Spleen (tissue), 11 donors: ENCODE measurements around the gene GLIPR1. TPM values are rescaled to one million over a fixed set of nuclear protein-coding genes. Genes with fewer than 3 reads are reported as not detected.

Experiments used
- DNase-seq: peaks from one replicate; pipeline ENCODE4 v3.0.0-alpha.2; 2020
- H3K27ac ChIP-seq, 8 donors: fragments of 200-600 bp; sonication (generic) in 7 of 8; 1 replicate in 4 of 8; 2 replicates in 4 of 8; pipeline versions ENCODE4 v1.5.0 to v1.8.0; 2016 to 2021; ENCODE audit warnings: inconsistent platforms in 4 of 8, mild to moderate bottlenecking in 4 of 8, moderate library complexity in 1 of 8
- H3K27me3 ChIP-seq, 7 donors: fragments of 200-600 bp; sonication (generic) in 6 of 7; replicated peaks in 1 of 7; 1 replicate in 4 of 7; 2 replicates in 3 of 7; pipeline versions ENCODE4 v1.5.0 to v1.8.0; 2016 to 2021; ENCODE audit warnings: inconsistent platforms in 3 of 7, mild to moderate bottlenecking in 1 of 7
- H3K36me3 ChIP-seq, 6 donors: fragments of 200-600 bp; sonication (generic) in 5 of 6; 1 replicate in 4 of 6; 2 replicates in 2 of 6; pipeline versions ENCODE4 v1.5.0 to v1.8.0; 2016 to 2021; ENCODE audit warnings: inconsistent platforms in 2 of 6
- H3K4me1 ChIP-seq, 6 donors: fragments of 200-600 bp; sonication (generic) in 5 of 6; 1 replicate in 3 of 6; 2 replicates in 3 of 6; pipeline versions ENCODE4 v1.5.0 to v1.8.0; 2016 to 2021; ENCODE audit warnings: inconsistent platforms in 3 of 6
- H3K4me3 ChIP-seq, 8 donors: fragments of 200-600 bp; sonication (generic) in 7 of 8; 1 replicate in 4 of 8; 2 replicates in 4 of 8; pipeline versions ENCODE4 v1.5.0 to v1.8.0; 2016 to 2021; ENCODE audit warnings: inconsistent platforms in 4 of 8, mild to moderate bottlenecking in 4 of 8, moderate library complexity in 2 of 8
- H3K9me3 ChIP-seq, 8 donors: fragments of 200-600 bp; sonication (generic) in 7 of 8; 1 replicate in 4 of 8; 2 replicates in 4 of 8; pipeline versions ENCODE4 v1.5.0 to v1.8.0; 2016 to 2021; ENCODE audit warnings: inconsistent platforms in 4 of 8
- POLR2A ChIP-seq, 3 donors: fragments of 450-650 bp; IDR thresholded peaks; one replicate each; pipeline ENCODE4 v1.5.1; 2017; ENCODE audit warnings: antibody characterized with exemption in 3 of 3, mild to moderate bottlenecking in 1 of 3
- POLR2AphosphoS5 ChIP-seq, 3 donors: sonication (generic); formaldehyde crosslinking; IDR thresholded peaks; one replicate each; pipeline ENCODE4 v1.5.1; 2017; ENCODE audit warnings: antibody characterized with exemption in 3 of 3
- WGBS, 5 donors: extraction: QIAGEN DNeasy Blood & Tissue Kit in 3 of 5; methylation state at CpG; one replicate each; pipeline versions ENCODE4 v1.1.5 to v1.1.7; 2013 to 2018; 5-methylcytosine and 5-hydroxymethylcytosine counted together
- intact Hi-C: fragments of 100-400 bp; cut with DNase I; formaldehyde crosslinking; loops from one replicate; pipeline ENCODE4 v1.15.0; 2023; ENCODE audit warnings: low total_unique reads
- polyA plus RNA-seq, 3 donors: library from polyadenylated mRNA; stranded (reverse); fragments of 200-250 nt; gene quantifications; one replicate each; pipeline ENCODE4 v1.2.1, GENCODE V29; 2013
- total RNA-seq, 7 donors: library from RNA; depleted of rRNA in 3 of 7; stranded (reverse); fragments of >200 nt in 3 of 7; fragmentation: NEBNext Ultra II Directional in 4 of 7; extraction: Animal tissue kit (Norgen Biotek cat#: 25700) in 4 of 7; gene quantifications; one replicate each; pipeline versions ENCODE4 v1.1.0 to v1.2.1, GENCODE V29; 2016 to 2021
- TF ChIP-seq, protein P1 (sequence below), 11 experiments: fragments of 200-600 bp in 7 of 11; fragments of 450-650 bp in 4 of 11; sonication (generic) in 4 of 11; IDR thresholded peaks in 8 of 11; conservative IDR thresholded peaks in 3 of 11; 1 replicate in 7 of 11; 2 replicates in 4 of 11; pipeline versions ENCODE4 v1.4.0 to v1.8.0; 2016 to 2021; ENCODE audit warnings: antibody characterized with exemption in 11 of 11, inconsistent platforms in 4 of 11, mild to moderate bottlenecking in 1 of 11
- donor health status: healthy with polysubstance abuse.
- donor health status: DM: no; HTN: no; CAD: no; lungs with moderate emphysema.
- donor health status: DM: no; HTN: no; CAD: no.
- donor health status: Bipolar disorder and iron deficiency.
- donor health status: healthy.
- donor health status: DM: no; HTN: no; CAD: no.
- donor health status: DM: yes; HTN: yes; CAD: no.

GLIPR1 gene
- total and polyA plus RNA-seq, 10 donors = 11.7 to 72.6 (median 54.7) TPM

DNA sequence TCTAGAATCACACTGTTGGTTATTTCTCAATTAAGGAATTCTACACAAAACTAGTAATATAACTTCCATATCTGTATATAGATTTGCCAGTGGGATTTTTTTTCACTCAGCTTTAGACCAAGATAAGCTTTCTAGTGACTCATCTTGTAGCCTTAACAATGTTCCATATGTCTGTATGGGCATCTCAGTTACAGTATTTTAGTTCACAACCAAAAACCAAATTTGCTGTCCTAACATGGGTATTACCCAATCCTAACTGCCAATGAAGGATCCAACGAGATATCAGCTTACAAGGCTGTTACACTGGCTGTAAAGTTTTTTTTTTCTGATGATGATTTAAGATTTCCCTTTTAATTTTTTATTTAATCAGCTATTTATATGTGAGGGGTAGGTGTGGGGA, 62.4 kb downstream of the GLIPR1 start:
- Histone ChIP-seq H3K4me3 (no peak overlapping the region), H3K27ac (no peak overlapping the region), H3K36me3 (no peaks in the 10 kb centered on the region), H3K4me1 (no peaks in the 10 kb centered on the region), H3K27me3 (no peaks in the 10 kb centered on the region), H3K9me3 (no peaks in the 10 kb centered on the region)
- WGBS, 5 donors = 40 to 75% (median 62%) methylated on average over 1 of the region's 1 CpG
- DNase-seq = no peak
- TF ChIP-seq, protein P1, sequence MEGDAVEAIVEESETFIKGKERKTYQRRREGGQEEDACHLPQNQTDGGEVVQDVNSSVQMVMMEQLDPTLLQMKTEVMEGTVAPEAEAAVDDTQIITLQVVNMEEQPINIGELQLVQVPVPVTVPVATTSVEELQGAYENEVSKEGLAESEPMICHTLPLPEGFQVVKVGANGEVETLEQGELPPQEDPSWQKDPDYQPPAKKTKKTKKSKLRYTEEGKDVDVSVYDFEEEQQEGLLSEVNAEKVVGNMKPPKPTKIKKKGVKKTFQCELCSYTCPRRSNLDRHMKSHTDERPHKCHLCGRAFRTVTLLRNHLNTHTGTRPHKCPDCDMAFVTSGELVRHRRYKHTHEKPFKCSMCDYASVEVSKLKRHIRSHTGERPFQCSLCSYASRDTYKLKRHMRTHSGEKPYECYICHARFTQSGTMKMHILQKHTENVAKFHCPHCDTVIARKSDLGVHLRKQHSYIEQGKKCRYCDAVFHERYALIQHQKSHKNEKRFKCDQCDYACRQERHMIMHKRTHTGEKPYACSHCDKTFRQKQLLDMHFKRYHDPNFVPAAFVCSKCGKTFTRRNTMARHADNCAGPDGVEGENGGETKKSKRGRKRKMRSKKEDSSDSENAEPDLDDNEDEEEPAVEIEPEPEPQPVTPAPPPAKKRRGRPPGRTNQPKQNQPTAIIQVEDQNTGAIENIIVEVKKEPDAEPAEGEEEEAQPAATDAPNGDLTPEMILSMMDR (IDR thresholded peaks at IDR 0.05 in 8 of 11, conservative IDR thresholded peaks at IDR 0.05 in 3 of 11) = no peak
- TF ChIP-seq POLR2A (IDR thresholded peaks at IDR 0.05) (no peak), POLR2AphosphoS5 (IDR thresholded peaks at IDR 0.05) (no peak)
- intact Hi-C loops = no loop called here

DNA sequence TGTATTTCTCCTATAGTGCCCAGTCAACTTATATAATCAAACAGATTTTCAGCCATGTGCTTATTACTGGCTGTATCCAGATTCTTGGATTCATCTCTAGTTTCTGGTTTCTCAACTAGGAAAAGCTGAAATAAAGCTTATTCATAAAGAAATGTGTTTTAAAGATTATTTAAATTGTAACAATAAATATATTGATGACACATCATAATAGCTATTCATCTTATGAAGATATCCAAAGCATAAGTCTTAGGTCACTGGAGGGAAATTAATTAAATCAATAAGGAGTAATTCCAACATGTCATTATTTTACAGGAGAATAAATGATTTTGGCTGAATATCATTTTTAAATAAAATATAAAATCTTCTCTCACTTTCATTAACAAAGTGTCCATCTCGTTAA, 63.0 kb downstream of the GLIPR1 start:
- TF ChIP-seq POLR2AphosphoS5 (IDR thresholded peaks at IDR 0.05) = no peak
- TF ChIP-seq POLR2A (IDR thresholded peaks at IDR 0.05) = no peak
- TF ChIP-seq, protein P1 (IDR thresholded peaks at IDR 0.05 in 8 of 11, conservative IDR thresholded peaks at IDR 0.05 in 3 of 11) = no peak
- Histone ChIP-seq H3K27me3 (no peaks in the 10 kb centered on the region), H3K4me3 (no peak overlapping the region), H3K36me3 (no peaks in the 10 kb centered on the region), H3K4me1 (no peaks in the 10 kb centered on the region), H3K9me3 (no peaks in the 10 kb centered on the region), H3K27ac (no peak overlapping the region)
- intact Hi-C loops = no loop called here
- no peak for DNase-seq
- WGBS, 5 donors = 90 to 96% (median 92%) methylated on average over 1 of the region's 1 CpG

DNA sequence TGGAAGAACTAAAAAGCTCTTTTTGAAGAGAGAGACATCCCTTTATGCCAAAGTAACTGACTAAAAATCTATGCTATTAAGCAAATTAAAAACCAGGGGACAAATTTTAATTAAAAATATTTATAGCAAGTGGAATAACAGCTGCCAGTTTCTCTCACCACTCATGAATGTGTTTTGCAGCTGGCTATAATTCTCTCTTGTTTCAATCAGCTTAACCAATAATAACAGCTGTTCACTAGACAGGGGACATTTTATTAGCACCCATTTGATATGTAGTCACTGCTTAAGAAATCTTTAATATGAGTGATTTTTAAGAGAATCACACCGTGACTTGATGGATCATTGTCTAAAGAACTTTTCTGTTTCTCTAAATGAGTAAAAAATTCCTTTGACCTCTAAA, 65.1 kb downstream of the GLIPR1 start:
- DNase-seq = no peak
- WGBS, 5 donors = 63 to 83% (median 76%) methylated on average over 1 of the region's 1 CpG
- Histone ChIP-seq H3K4me1 (no peaks in the 10 kb centered on the region), H3K27me3 (no peaks in the 10 kb centered on the region), H3K9me3 (no peaks in the 10 kb centered on the region), H3K4me3 (no peak overlapping the region), H3K27ac (no peak overlapping the region), H3K36me3 (no peaks in the 10 kb centered on the region)
- TF ChIP-seq, protein P1 (IDR thresholded peaks at IDR 0.05 in 8 of 11, conservative IDR thresholded peaks at IDR 0.05 in 3 of 11) = no peak
- TF ChIP-seq POLR2A (IDR thresholded peaks at IDR 0.05) (no peak), POLR2AphosphoS5 (IDR thresholded peaks at IDR 0.05) (no peak)
- intact Hi-C loops = no loop called here

DNA sequence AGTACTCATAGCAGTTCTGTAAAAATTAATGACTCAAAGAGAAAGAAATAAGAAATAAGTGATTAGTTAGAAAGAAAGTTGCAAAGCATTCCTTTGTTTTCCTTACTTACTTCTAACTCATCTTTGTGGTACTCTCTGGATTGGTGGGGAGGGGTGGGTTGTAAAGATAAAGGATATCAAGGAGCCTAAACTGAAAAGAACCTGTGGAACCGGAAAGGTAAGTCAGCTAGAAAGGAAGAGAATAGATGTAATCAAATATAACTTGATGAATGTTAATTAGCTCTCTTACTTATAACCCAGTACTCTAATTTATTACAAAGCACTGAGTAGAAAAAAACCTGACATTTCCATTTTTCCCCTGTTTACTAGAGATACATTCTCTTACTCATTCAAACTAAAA, 68.3 kb downstream of the GLIPR1 start:
- Histone ChIP-seq H3K27ac (no peak overlapping the region), H3K4me1 (no peaks in the 10 kb centered on the region), H3K9me3 (no peaks in the 10 kb centered on the region), H3K36me3 (no peaks in the 10 kb centered on the region), H3K27me3 (no peaks in the 10 kb centered on the region), H3K4me3 (no peak overlapping the region)
- intact Hi-C loops = no loop called here
- DNase-seq = no peak
- WGBS, 5 donors = 87 to 100% (median 92%) methylated on average over 1 of the region's 1 CpG
- TF ChIP-seq POLR2AphosphoS5 (IDR thresholded peaks at IDR 0.05) = no peak
- TF ChIP-seq, protein P1 (IDR thresholded peaks at IDR 0.05 in 8 of 11, conservative IDR thresholded peaks at IDR 0.05 in 3 of 11) = no peak
- TF ChIP-seq POLR2A (IDR thresholded peaks at IDR 0.05) = no peak
